Fibroblast of lung (primary cell): ENCODE measurements around the gene ZBTB16. TPM values are rescaled to one million over a fixed set of nuclear protein-coding genes. Genes with fewer than 3 reads are reported as not detected.
A peak's percentile ranks its signal among the peaks of the same experiment; 100 is the strongest.

ENCODE experiments used
- DNase-seq, 2 donors: peaks; one replicate each; pipeline versions ENCODE4 v3.0.0 to v3.0.0-alpha.2; 2010; ENCODE audit warnings: low read depth in 2 of 2
- H2AFZ ChIP-seq: 2 replicates; pipeline ENCODE4 v1.5.1; 2012; ENCODE audit warnings: low read length, control low read depth, inconsistent platforms
- H3K27ac ChIP-seq: 2 replicates; pipeline ENCODE4 v1.5.1; 2011; ENCODE audit warnings: low read length, control low read depth; ENCODE audit not compliant: insufficient read depth
- H3K27me3 ChIP-seq: 2 replicates; pipeline ENCODE4 v1.5.1; 2011; ENCODE audit warnings: mild to moderate bottlenecking, low read length; ENCODE audit not compliant: control insufficient read depth, insufficient read depth
- H3K36me3 ChIP-seq: 2 replicates; pipeline ENCODE4 v1.5.1; 2011; ENCODE audit warnings: low read length; ENCODE audit not compliant: control insufficient read depth, insufficient read depth
- H3K4me1 ChIP-seq: 2 replicates; pipeline ENCODE4 v1.5.1; 2011; ENCODE audit warnings: low read length; ENCODE audit not compliant: control insufficient read depth, insufficient read depth; ENCODE audit errors: extremely low read depth
- H3K4me2 ChIP-seq: 2 replicates; pipeline ENCODE4 v1.5.1; 2011; ENCODE audit warnings: low read length, control low read depth; ENCODE audit not compliant: insufficient read depth; ENCODE audit errors: extremely low read depth
- H3K4me3 ChIP-seq, 4 experiments: fragments of 200-600 bp in 1 of 4; sonication (generic) in 1 of 4; replicated peaks in 1 of 4; 2 replicates each; pipeline ENCODE4 v1.5.1; 2011 to 2016; ENCODE audit warnings: low read length in 4 of 4, low read depth in 3 of 4, mild to moderate bottlenecking in 3 of 4, control low read depth in 2 of 4, inconsistent platforms in 1 of 4, mixed read lengths in 1 of 4; ENCODE audit not compliant: insufficient read depth in 1 of 4; ENCODE audit errors: control extremely low read depth in 1 of 4
- H3K79me2 ChIP-seq: 2 replicates; pipeline ENCODE4 v1.5.1; 2012; ENCODE audit warnings: mild to moderate bottlenecking, low read length, inconsistent platforms; ENCODE audit not compliant: control insufficient read depth, insufficient read depth
- H3K9ac ChIP-seq: 2 replicates; pipeline ENCODE4 v1.5.1; 2011; ENCODE audit warnings: mild to moderate bottlenecking, low read length, control low read depth; ENCODE audit not compliant: insufficient read depth
- H3K9me3 ChIP-seq: 2 replicates; pipeline ENCODE4 v1.5.1; 2012; ENCODE audit warnings: low read depth, low read length; ENCODE audit not compliant: control insufficient read depth, insufficient read depth
- H4K20me1 ChIP-seq: 2 replicates; pipeline ENCODE4 v1.5.1; 2011; ENCODE audit warnings: low read length; ENCODE audit not compliant: control insufficient read depth, insufficient read depth; ENCODE audit errors: extremely low read depth
- EZH2 ChIP-seq: IDR thresholded peaks from 2 replicates; pipeline ENCODE4 v1.5.1; 2012; ENCODE audit warnings: low read length, control low read depth, mild to moderate bottlenecking; ENCODE audit errors: missing control alignments
- polyA plus RNA-seq, 2 donors: library from polyadenylated mRNA; depleted of rRNA in 1 of 2; stranded (reverse) in 1 of 2; unstranded in 1 of 2; fragments of >200 nt; gene quantifications; 2 replicates each; pipeline ENCODE4 v1.2.1, GENCODE V29; 2011 to 2012; ENCODE audit warnings: missing spikeins in 1 of 2
- total RNA-seq: library from RNA; depleted of rRNA; stranded (reverse); fragments of >200 nt; gene quantifications from 2 replicates; pipeline ENCODE4 v1.2.1, GENCODE V29; 2014
- TF ChIP-seq, protein P1 (sequence below), 2 donors: IDR thresholded peaks in 1 of 2; conservative IDR thresholded peaks in 1 of 2; 1 replicate in 1 of 2; 2 replicates in 1 of 2; pipeline ENCODE4 v1.5.1; 2011 to 2012; ENCODE audit warnings: low read length in 2 of 2, control low read depth in 1 of 2, inconsistent platforms in 1 of 2, low read depth in 1 of 2, mild to moderate bottlenecking in 1 of 2

Gene ZBTB16
- total and polyA plus RNA-seq, 2 donors (not counting 1 experiment from before 2014, with no cell fraction given), result not detected

DNA sequence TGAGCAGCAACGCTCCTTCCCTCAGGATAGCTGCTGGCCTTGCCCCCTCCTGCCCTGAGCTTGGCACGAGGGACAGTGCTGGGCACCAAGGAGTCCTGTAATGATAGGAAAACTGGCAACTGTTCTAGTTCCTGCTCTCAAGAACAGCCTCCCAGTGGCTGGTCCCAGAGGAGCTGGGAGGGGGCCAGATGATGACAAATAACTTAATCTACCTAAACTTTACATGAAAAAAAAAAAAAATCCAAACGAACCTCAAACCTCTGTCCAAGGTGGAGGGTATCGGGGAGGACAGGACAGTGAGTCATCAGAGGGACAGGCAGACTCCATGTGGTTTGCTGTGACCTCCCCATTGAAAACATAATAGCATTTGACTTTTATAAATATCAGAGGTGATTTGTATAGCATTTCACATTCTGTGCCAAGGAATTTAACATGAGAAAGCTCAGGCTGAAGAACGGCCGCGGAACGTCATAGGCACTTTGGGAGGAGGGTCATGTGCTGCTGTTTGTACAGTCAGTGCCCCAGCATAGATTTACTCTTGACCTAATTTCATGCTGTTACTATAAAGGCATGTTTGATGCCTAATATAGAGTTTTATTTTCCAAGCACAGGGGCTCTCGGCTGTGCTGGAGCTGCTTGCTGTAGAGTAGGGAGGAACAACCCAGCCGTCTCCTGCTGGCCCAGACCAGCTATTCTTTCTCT lies 138.4 kb downstream of the ZBTB16 start:
- Histone ChIP-seq H3K9ac (no peak overlapping the region), H3K9me3 (no peaks in the 10 kb centered on the region), H3K4me2 (peak overlapping the region; percentile 1), H3K27me3 (no peaks in the 10 kb centered on the region), H3K36me3 (no peaks in the 10 kb centered on the region), H3K27ac (no peak overlapping the region), H2AFZ (no peak overlapping the region), H3K4me1 (peaks cover 3% of the 10 kb centered on the region), H3K79me2 (no peaks in the 10 kb centered on the region), H4K20me1 (no peaks in the 10 kb centered on the region), H3K4me3 (no peak overlapping the region)
- DNase-seq, result peak; percentile 77 to 100
- TF ChIP-seq, protein P1, sequence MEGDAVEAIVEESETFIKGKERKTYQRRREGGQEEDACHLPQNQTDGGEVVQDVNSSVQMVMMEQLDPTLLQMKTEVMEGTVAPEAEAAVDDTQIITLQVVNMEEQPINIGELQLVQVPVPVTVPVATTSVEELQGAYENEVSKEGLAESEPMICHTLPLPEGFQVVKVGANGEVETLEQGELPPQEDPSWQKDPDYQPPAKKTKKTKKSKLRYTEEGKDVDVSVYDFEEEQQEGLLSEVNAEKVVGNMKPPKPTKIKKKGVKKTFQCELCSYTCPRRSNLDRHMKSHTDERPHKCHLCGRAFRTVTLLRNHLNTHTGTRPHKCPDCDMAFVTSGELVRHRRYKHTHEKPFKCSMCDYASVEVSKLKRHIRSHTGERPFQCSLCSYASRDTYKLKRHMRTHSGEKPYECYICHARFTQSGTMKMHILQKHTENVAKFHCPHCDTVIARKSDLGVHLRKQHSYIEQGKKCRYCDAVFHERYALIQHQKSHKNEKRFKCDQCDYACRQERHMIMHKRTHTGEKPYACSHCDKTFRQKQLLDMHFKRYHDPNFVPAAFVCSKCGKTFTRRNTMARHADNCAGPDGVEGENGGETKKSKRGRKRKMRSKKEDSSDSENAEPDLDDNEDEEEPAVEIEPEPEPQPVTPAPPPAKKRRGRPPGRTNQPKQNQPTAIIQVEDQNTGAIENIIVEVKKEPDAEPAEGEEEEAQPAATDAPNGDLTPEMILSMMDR (conservative IDR thresholded peaks at IDR 0.05 in 1 of 2, IDR thresholded peaks at IDR 0.05 in 1 of 2; ENCODE audit: low read depth in 1 of 2, low read length in 2 of 2), result peak in 1 of 2 donors; percentile 18
- no peak for TF ChIP-seq EZH2

DNA sequence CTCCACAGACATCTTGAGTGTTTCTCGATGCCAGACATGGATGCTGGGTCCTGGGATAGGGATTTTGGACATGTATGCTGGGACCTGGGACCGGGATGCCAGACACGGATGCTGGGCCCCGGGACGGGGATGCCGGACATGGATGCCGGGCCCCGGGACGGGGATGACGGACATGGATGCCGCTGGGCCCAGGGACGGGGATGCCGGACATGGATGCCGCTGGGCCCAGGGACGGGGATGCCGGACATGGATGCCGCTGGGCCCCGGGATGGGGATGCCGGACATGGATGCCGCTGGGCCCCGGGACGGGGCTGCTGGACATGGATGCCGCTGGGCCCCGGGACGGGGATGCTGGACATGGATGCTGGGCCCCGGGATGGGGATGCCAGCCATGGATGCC lies 139.5 kb downstream of the ZBTB16 start:
- H3K4me3 ChIP-seq, result no peak overlapping the region
- H3K4me1 ChIP-seq, result peaks cover 3% of the 10 kb centered on the region
- no peak for DNase-seq
- H3K9ac ChIP-seq, result no peak overlapping the region
- no peaks in the 10 kb centered on the region for H3K79me2 ChIP-seq
- H4K20me1 ChIP-seq, result no peaks in the 10 kb centered on the region
- H3K27me3 ChIP-seq, result no peaks in the 10 kb centered on the region
- no peaks in the 10 kb centered on the region for H3K9me3 ChIP-seq
- no peak overlapping the region for H2AFZ ChIP-seq
- no peak overlapping the region for H3K27ac ChIP-seq
- H3K4me2 ChIP-seq, result no peak overlapping the region
- H3K36me3 ChIP-seq, result no peaks in the 10 kb centered on the region
- no peak for TF ChIP-seq EZH2
- TF ChIP-seq, protein P1 (conservative IDR thresholded peaks at IDR 0.05 in 1 of 2, IDR thresholded peaks at IDR 0.05 in 1 of 2; ENCODE audit: low read depth in 1 of 2, low read length in 2 of 2), result no peak

DNA sequence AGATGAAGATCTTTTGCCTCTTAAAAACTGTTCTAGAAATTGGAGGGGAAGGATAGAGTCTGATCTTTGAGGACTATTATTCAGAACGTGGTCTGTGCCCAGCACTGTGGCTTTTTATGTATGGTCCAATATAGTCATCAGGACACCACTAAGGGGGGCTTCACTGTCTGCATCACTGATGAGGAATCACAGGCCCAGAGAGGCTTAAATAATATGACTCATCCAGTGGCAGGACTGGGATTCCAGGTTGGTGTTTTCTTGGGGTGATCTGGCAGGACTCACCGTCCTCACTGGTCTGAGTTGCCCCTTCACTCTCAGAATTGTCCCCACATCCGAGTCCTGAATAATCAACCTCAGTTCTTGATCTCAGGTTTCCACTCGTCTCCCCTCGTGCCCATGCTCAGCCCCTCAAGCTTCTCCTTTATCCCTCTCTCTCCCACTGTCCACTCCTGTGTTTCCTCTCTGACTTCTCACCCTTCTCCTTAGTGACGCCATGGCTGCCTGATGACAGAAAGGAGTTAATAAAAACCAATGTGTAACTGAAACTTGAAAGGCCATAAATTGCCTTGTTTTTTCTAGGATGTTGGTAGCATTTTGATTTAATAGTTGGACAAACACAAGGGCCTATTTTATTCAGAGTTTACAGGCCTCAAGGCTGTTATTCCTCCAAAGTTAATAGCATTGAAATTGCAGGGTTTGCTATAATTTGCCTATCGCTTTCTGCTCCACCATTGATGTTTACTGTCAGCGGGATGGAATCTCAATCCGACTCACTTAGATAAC lies 141.0 kb downstream of the ZBTB16 start:
- Histone ChIP-seq H3K4me2 (no peak overlapping the region), H4K20me1 (no peaks in the 10 kb centered on the region), H2AFZ (no peak overlapping the region), H3K4me3 (no peak overlapping the region), H3K27me3 (no peaks in the 10 kb centered on the region), H3K36me3 (no peaks in the 10 kb centered on the region), H3K27ac (no peak overlapping the region), H3K4me1 (peaks cover 3% of the 10 kb centered on the region), H3K9ac (no peak overlapping the region), H3K79me2 (no peaks in the 10 kb centered on the region), H3K9me3 (no peaks in the 10 kb centered on the region)
- TF ChIP-seq, protein P1 (conservative IDR thresholded peaks at IDR 0.05 in 1 of 2, IDR thresholded peaks at IDR 0.05 in 1 of 2; ENCODE audit: low read depth in 1 of 2, low read length in 2 of 2), result no peak
- no peak for TF ChIP-seq EZH2
- no peak for DNase-seq
